ENCODE data around the gene CEP85L. TPM values are rescaled to one million over a fixed set of nuclear protein-coding genes. Genes with fewer than 3 reads are reported as not detected.
"Not testable (repeated sequence)": the region's sequence is repeated elsewhere in the genome, so short reads cannot be mapped to it uniquely, and the experiment has no call there.

The CEP85L gene
- total RNA-seq, 4 donors from 2014 or later = 15.6 to 22.8 (median 21.9) TPM

- H3K4me1 ChIP-seq = no peaks in the 10 kb centered on the region
- DNase-seq (no peak), ATAC-seq (no peak)
- TF ChIP-seq POLR2A (IDR thresholded peaks at IDR 0.05) (no peak), CTCF (IDR thresholded peaks at IDR 0.05 in 4 of 5, conservative IDR thresholded peaks at IDR 0.05 in 1 of 5) (no peak)
- no peak overlapping the region for H3K27ac ChIP-seq
- intact Hi-C loops (cut with DNase I; ENCODE audit: low total_unique reads) = no loop called here
- no peaks in the 10 kb centered on the region for H3K9me3 ChIP-seq
- in situ Hi-C loops (cut with MboI; ENCODE audit: low sequenced_read_pairs in 4 of 4) = no loop called here
- H3K36me3 ChIP-seq = peaks cover 0 to 16% of the 10 kb centered on the region in 2 donors
- no peaks in the 10 kb centered on the region for H3K27me3 ChIP-seq
- H3K4me3 ChIP-seq = no peak overlapping the region
Observed at GRCh38 chr6:118460958-118461470, 190.4 kb downstream of the CEP85L start.

- Histone ChIP-seq H3K36me3 (no peaks in the 10 kb centered on the region), H3K27me3 (no peaks in the 10 kb centered on the region), H3K27ac (no peak overlapping the region), H3K9me3 (peaks cover 0 to 9% (median 0%) of the 10 kb centered on the region in 3 donors), H3K4me3 (no peak overlapping the region), H3K4me1 (no peaks in the 10 kb centered on the region)
- TF ChIP-seq POLR2A (IDR thresholded peaks at IDR 0.05) (no peak), CTCF (IDR thresholded peaks at IDR 0.05 in 4 of 5, conservative IDR thresholded peaks at IDR 0.05 in 1 of 5) (no peak)
- in situ Hi-C loops (cut with MboI; ENCODE audit: low sequenced_read_pairs in 4 of 4) (no loop called here), intact Hi-C loops (cut with DNase I; ENCODE audit: low total_unique reads) (no loop called here)
- ATAC-seq (no peak), DNase-seq (no peak)
Observed at GRCh38 chr6:118456982-118457381, 194.4 kb downstream of the CEP85L start.

- Histone ChIP-seq H3K9me3 (peaks cover 0 to 19% (median 0%) of the 10 kb centered on the region in 3 donors), H3K4me1 (no peaks in the 10 kb centered on the region), H3K36me3 (no peaks in the 10 kb centered on the region), H3K27ac (no peak overlapping the region), H3K27me3 (no peaks in the 10 kb centered on the region), H3K4me3 (no peak overlapping the region)
- in situ Hi-C loops (cut with MboI; ENCODE audit: low sequenced_read_pairs in 4 of 4) = no loop called here
- TF ChIP-seq CTCF (IDR thresholded peaks at IDR 0.05 in 4 of 5, conservative IDR thresholded peaks at IDR 0.05 in 1 of 5) = no peak
- no peak for TF ChIP-seq POLR2A (IDR thresholded peaks at IDR 0.05)
- ATAC-seq (no peak), DNase-seq (no peak)
- intact Hi-C loops (cut with DNase I; ENCODE audit: low total_unique reads) = no loop called here
Observed at GRCh38 chr6:118451839-118452238, 199.6 kb downstream of the CEP85L start.

GRCh38 chr6:118444796-118445195 lies 206.6 kb downstream of the CEP85L start:
- Histone ChIP-seq H3K9me3 (no peaks in the 10 kb centered on the region), H3K4me3 (no peak overlapping the region), H3K36me3 (no peaks in the 10 kb centered on the region), H3K4me1 (no peaks in the 10 kb centered on the region), H3K27ac (no peak overlapping the region), H3K27me3 (no peaks in the 10 kb centered on the region)
- TF ChIP-seq CTCF (IDR thresholded peaks at IDR 0.05 in 4 of 5, conservative IDR thresholded peaks at IDR 0.05 in 1 of 5) (no peak), POLR2A (IDR thresholded peaks at IDR 0.05) (no peak)
- intact Hi-C loops (cut with DNase I; ENCODE audit: low total_unique reads) (no loop called here), in situ Hi-C loops (cut with MboI; ENCODE audit: low sequenced_read_pairs in 4 of 4) (no loop called here)
- ATAC-seq (no peak), DNase-seq (no peak)

GRCh38 chr6:118436482-118436881 lies 214.9 kb downstream of the CEP85L start:
- ATAC-seq (no peak), DNase-seq (no peak)
- Histone ChIP-seq H3K4me1 (no peaks in the 10 kb centered on the region), H3K9me3 (no peaks in the 10 kb centered on the region), H3K27ac (no peak overlapping the region), H3K27me3 (no peaks in the 10 kb centered on the region), H3K36me3 (no peaks in the 10 kb centered on the region), H3K4me3 (no peak overlapping the region)
- intact Hi-C loops (cut with DNase I; ENCODE audit: low total_unique reads) (no loop called here), in situ Hi-C loops (cut with MboI; ENCODE audit: low sequenced_read_pairs in 4 of 4) (no loop called here)
- TF ChIP-seq CTCF (IDR thresholded peaks at IDR 0.05 in 4 of 5, conservative IDR thresholded peaks at IDR 0.05 in 1 of 5) (no peak), POLR2A (IDR thresholded peaks at IDR 0.05) (no peak)

- H3K9me3 ChIP-seq; intact Hi-C loops (cut with DNase I; ENCODE audit: low total_unique reads); H3K36me3 ChIP-seq; H3K4me1 ChIP-seq; H3K27me3 ChIP-seq; ATAC-seq; in situ Hi-C loops (cut with MboI; ENCODE audit: low sequenced_read_pairs in 4 of 4); H3K4me3 ChIP-seq; H3K27ac ChIP-seq; DNase-seq: not testable (repeated sequence)
Observed at GRCh38 chr6:118434147-118434546, 217.2 kb downstream of the CEP85L start.

- in situ Hi-C loops (cut with MboI; ENCODE audit: low sequenced_read_pairs in 4 of 4); intact Hi-C loops (cut with DNase I; ENCODE audit: low total_unique reads); ATAC-seq: not testable (repeated sequence)
Observed at GRCh38 chr6:118421312-118421711, 230.1 kb downstream of the CEP85L start.

More at GRCh38 chr6:118421312-118421711, 230.1 kb downstream of the CEP85L start:
- DNase-seq, H3K9me3 ChIP-seq, H3K36me3 ChIP-seq, H3K27me3 ChIP-seq, H3K27ac ChIP-seq, H3K4me1 ChIP-seq, H3K4me3 ChIP-seq: not testable (repeated sequence)

All from gastrocnemius medialis (tissue), 4 donors.